GM12878 (cell line): ENCODE results near the gene PRR29. TPM values are rescaled to one million over a fixed set of nuclear protein-coding genes. Genes with fewer than 3 reads are reported as not detected.

ENCODE experiments used
- ATAC-seq: fragments of 200-7000 bp; cut with Tn5 transposase; 3 replicates; pipeline ENCODE4 v1.9.1; 2020; ENCODE audit warnings: mild to moderate bottlenecking, moderate library complexity
- BruUV-seq: library from RNA; stranded (reverse); fragments of 400-500 nt; replicated peaks from 2 replicates; lab custom pipeline; 2021; lab: Mats Ljungman, UMichigan
- CTCF ChIA-PET: fragments of 300-600 bp; sonication (Branson Sonifier 250); formaldehyde crosslinking; extraction: SDS; loops from one replicate; lab custom pipeline; 2021; ENCODE audit warnings: inconsistent platforms; lab: Yijun Ruan, JAX
- POLR2A ChIA-PET: fragments of 350-600 bp; formaldehyde crosslinking; extraction: SDS; loops from one replicate; lab custom pipeline; 2021; ENCODE audit warnings: inconsistent platforms; lab: Charles Lee
- RAD21 ChIA-PET: fragments of 300-600 bp; sonication (Branson Sonifier 250); formaldehyde crosslinking; loops from one replicate; lab custom pipeline; 2023; ENCODE audit warnings: antibody characterized with exemption; ENCODE audit not compliant: unreplicated experiment; lab: Charles Lee
- SMC1A ChIA-PET: fragments of 300-600 bp; sonication (Branson Sonifier 250); formaldehyde crosslinking; loops from one replicate; lab custom pipeline; 2023; ENCODE audit not compliant: unreplicated experiment, uncharacterized antibody; lab: Charles Lee
- DNase-seq: peaks from one replicate; pipeline ENCODE4 v3.0.0-alpha.2; 2011; ENCODE audit warnings: low read depth, low spot score
- FAIRE-seq: peaks from 3 replicates; lab custom pipeline; 2011; peaks lifted over from hg19 to GRCh38; lab: Jason Lieb, UNC
- H2AFZ ChIP-seq: 2 replicates; pipeline ENCODE4 v1.6.0; 2011; ENCODE audit warnings: low read depth, low read length, control low read depth; ENCODE audit not compliant: control insufficient read depth
- H3K27ac ChIP-seq: 2 replicates; pipeline ENCODE4 v1.5.1; 2011; ENCODE audit warnings: control low read depth; ENCODE audit not compliant: control insufficient read depth, insufficient read depth
- H3K27me3 ChIP-seq, 2 experiments: replicated peaks in 1 of 2; 2 replicates each; pipeline versions ENCODE4 v1.6.0 to v1.6.1; 2011; ENCODE audit warnings: low read length in 1 of 2; ENCODE audit not compliant: control insufficient read depth in 2 of 2, insufficient read depth in 2 of 2
- H3K36me3 ChIP-seq, 2 experiments: 2 replicates each; pipeline ENCODE4 v1.5.1; 2011; ENCODE audit warnings: low read length in 1 of 2; ENCODE audit not compliant: control insufficient read depth in 2 of 2, insufficient read depth in 2 of 2
- H3K4me1 ChIP-seq: 2 replicates; pipeline ENCODE4 v1.6.1; 2011; ENCODE audit warnings: mild to moderate bottlenecking, low read length, moderate library complexity, mixed read lengths; ENCODE audit not compliant: control insufficient read depth, insufficient read depth
- H3K4me2 ChIP-seq: 2 replicates; pipeline ENCODE4 v1.6.0; 2011; ENCODE audit warnings: control low read depth; ENCODE audit not compliant: control insufficient read depth, insufficient read depth
- H3K4me3 ChIP-seq: fragments of 200-600 bp; sonication (generic); 2 replicates; pipeline ENCODE4 v1.5.1; 2016
- H3K79me2 ChIP-seq: 2 replicates; pipeline ENCODE4 v1.6.0; 2011; ENCODE audit warnings: low read length; ENCODE audit not compliant: control insufficient read depth, insufficient read depth
- H3K9ac ChIP-seq: 2 replicates; pipeline ENCODE4 v1.8.0; 2011; ENCODE audit warnings: low read length, control low read depth, mixed read lengths; ENCODE audit not compliant: control insufficient read depth, insufficient read depth
- H3K9me3 ChIP-seq: replicated peaks from 3 replicates; pipeline ENCODE4 v1.5.1; 2011; ENCODE audit warnings: mild to moderate bottlenecking, low read length; ENCODE audit not compliant: control insufficient read depth, insufficient read depth
- H4K20me1 ChIP-seq: 2 replicates; pipeline ENCODE4 v1.6.0; 2011; ENCODE audit not compliant: control insufficient read depth, insufficient read depth
- BCL11A ChIP-seq: IDR thresholded peaks from 2 replicates; pipeline ENCODE4 v1.6.1; 2011; ENCODE audit warnings: low read depth, low read length
- FOXK2 ChIP-seq: fragments of 450-650 bp; IDR thresholded peaks from 2 replicates; pipeline ENCODE4 v1.6.1; 2017; ENCODE audit warnings: mild to moderate bottlenecking, moderate library complexity
- SIN3A ChIP-seq: IDR thresholded peaks from 2 replicates; pipeline ENCODE4 v1.6.1; 2012; ENCODE audit warnings: low read depth, low read length, improper control_type of control experiment
- ZNF207 ChIP-seq: fragments of 450-650 bp; IDR thresholded peaks from 2 replicates; pipeline ENCODE4 v1.6.1; 2014; ENCODE audit warnings: antibody characterized with exemption, mild to moderate bottlenecking, borderline replicate concordance
- WGBS: methylation state at CpG from one replicate; pipeline ENCODE4 v1.1.6; 2016; ENCODE audit warnings: low lambda C conversion rate; ENCODE audit not compliant: insufficient replicate concordance, insufficient coverage; ENCODE audit errors: missing lambda C conversion rate; 5-methylcytosine and 5-hydroxymethylcytosine counted together
- in situ Hi-C: fragments of 300-500 bp; cut with MboI; formaldehyde crosslinking; loops from 9 replicates; pipeline ENCODE4 v1.14.3; 2018; ENCODE audit warnings: mixed read lengths
- intact Hi-C: fragments of 100-400 bp; cut with micrococcal nuclease; formaldehyde crosslinking; loops from one replicate; pipeline ENCODE4 v1.14.2; 2022; ENCODE audit not compliant: unreplicated experiment
- polyA plus RNA-seq, 11 experiments: library from polyadenylated mRNA; depleted of rRNA in 4 of 11; unstranded in 6 of 11; stranded (reverse) in 5 of 11; fragments of >200 nt; fragmentation: Nextera tagmentation in 4 of 11; fragmentation: Illumina TruSeq in 1 of 11; extraction: Ambion mirVana in 4 of 11; extraction: Trizol in 1 of 11; gene quantifications; 1 replicate in 1 of 11; 2 replicates in 10 of 11; pipeline versions ENCODE4 v1.2.1 to v1.2.3, GENCODE V29; 2011 to 2016; ENCODE audit warnings: inconsistent platforms in 2 of 11, missing spikeins in 2 of 11, low read depth in 1 of 11
- total RNA-seq, 4 experiments: library from RNA; depleted of rRNA in 3 of 4; stranded (reverse); fragments of >200 nt in 3 of 4; fragmentation: Illumina TruSeq in 1 of 4; extraction: Trizol in 1 of 4; gene quantifications; 2 replicates each; pipeline versions ENCODE4 v1.2.1 to v1.2.3, GENCODE V29; 2013 to 2021
- TF ChIP-seq, protein P1 (sequence below): IDR thresholded peaks from 2 replicates; pipeline ENCODE4 v1.6.1; 2011; ENCODE audit warnings: mild to moderate bottlenecking, low read depth, low read length, moderate library complexity; ENCODE audit not compliant: insufficient replicate concordance

PRR29 gene
- total and polyA plus RNA-seq, 10 of the 15 experiments (the other 5 are each of a cell fraction or from before 2014, with no cell fraction given), result 0.01 to 2.4 (median 0.18) TPM; not detected in 3

DNA sequence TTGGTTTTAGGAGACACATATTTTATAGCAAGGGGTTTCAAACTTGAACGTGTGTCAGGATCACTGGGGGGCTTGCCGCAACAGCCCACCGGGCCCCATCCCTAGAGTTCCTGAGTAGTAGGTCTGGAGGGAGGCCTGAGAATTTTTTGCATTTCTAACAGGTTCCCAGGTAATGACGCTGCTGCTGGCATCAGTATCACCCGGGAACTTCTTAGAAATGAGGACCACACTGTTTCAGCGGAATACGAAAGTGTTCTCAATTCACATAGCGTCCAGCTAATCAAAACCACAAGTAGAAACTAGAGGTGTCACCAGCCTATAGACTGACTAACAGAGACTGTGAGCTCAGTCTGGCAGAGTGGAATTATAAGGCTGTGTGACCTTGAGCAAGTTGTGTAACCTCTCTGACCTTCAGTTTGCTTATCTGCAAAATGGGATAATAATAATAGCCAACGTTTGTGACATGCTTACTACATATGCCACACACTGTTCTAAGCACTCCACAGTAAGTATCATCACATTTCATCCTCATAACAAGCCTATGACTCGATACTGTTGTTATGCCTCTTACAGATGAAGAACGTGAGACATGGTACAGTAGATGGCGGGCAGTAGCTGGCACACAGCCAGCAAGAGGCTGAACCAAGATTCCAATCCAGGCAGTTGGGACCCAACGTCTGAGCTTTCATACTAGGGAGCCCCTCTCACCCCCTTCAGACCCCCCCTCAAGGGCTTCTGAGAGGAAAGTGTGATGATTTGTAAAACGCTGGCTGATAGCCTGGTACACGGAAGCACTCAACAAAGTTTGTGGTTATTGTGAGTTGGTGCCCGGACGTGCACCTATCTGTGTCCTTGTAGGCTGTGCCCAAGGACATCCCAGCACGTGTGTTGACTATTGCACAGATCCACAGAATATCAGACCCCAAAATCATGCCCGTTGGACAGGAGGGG is 26.9 kb downstream of the PRR29 start:
- ChIA-PET SMC1A (interaction anchor here (0.8 to 15.0 kb wide), 20 partner anchors 9 to 120 kb away, joined by 3 to 570 read pairs (median 5); partner anchors contain the start of genes ERN1 and GH1), CTCF (interaction anchor here (0.6 to 13.0 kb wide), 43 partner anchors 8 to 296 kb away, joined by 3 to 915 read pairs (median 6); partner anchors contain the start of genes CD79B, CSHL1, ERN1 and GH1), RAD21 (interaction anchor here (0.7 to 8.3 kb wide), 17 partner anchors 9 to 122 kb away, joined by 3 to 507 read pairs (median 6); partner anchors contain the start of genes CD79B, CSHL1, ERN1 and GH1), POLR2A (interaction anchor here (0.6 to 5.7 kb wide), 4 partner anchors 9 to 109 kb away, joined by 4 to 86 read pairs (median 4); partner anchors contain the start of genes CD79B and ERN1)
- H4K20me1 ChIP-seq, result no peaks in the 10 kb centered on the region
- H3K4me3 ChIP-seq, result no peak overlapping the region; the same call in 1 of the 2 replicates
- FAIRE-seq (no peak), ATAC-seq (no peak), DNase-seq (no peak)
- H3K36me3 ChIP-seq, result no peaks in the 10 kb centered on the region
- 51% methylated on average over 19 of the region's 19 CpGs for WGBS
- intact Hi-C loops (loop anchor here (1.0 to 5.0 kb wide), 2 partner anchors 106 to 257 kb away; no protein-coding TSS in a partner anchor), in situ Hi-C loops (loop anchor here (5.0 to 25.0 kb wide), 3 partner anchors 103 to 262 kb away; partner anchors contain the start of gene ERN1)
- H3K9ac ChIP-seq, result no peak overlapping the region
- H3K27ac ChIP-seq, result 0 out of 2 replicates have a peak overlapping the region, but pooled peaks have one; percentile 7
- no peaks in the 10 kb centered on the region for H3K27me3 ChIP-seq
- 0 out of 2 replicates have a peak, but pooled peaks have one; percentile 8 for TF ChIP-seq ZNF207
- no peak for TF ChIP-seq BCL11A
- TF ChIP-seq, protein P1, sequence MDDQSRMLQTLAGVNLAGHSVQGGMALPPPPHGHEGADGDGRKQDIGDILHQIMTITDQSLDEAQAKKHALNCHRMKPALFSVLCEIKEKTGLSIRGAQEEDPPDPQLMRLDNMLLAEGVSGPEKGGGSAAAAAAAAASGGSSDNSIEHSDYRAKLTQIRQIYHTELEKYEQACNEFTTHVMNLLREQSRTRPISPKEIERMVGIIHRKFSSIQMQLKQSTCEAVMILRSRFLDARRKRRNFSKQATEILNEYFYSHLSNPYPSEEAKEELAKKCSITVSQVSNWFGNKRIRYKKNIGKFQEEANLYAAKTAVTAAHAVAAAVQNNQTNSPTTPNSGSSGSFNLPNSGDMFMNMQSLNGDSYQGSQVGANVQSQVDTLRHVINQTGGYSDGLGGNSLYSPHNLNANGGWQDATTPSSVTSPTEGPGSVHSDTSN, result peak; percentile 14
- TF ChIP-seq FOXK2, result no peak
- no peak for TF ChIP-seq SIN3A
- peak overlapping the region; percentile 93 for H2AFZ ChIP-seq
- peak overlapping the region; percentile 56; the same call in 1 of the 2 replicates for H3K4me2 ChIP-seq
- no peaks in the 10 kb centered on the region for H3K79me2 ChIP-seq
- BruUV-seq, result no TSS peak
- H3K9me3 ChIP-seq, result no peaks in the 10 kb centered on the region
- H3K4me1 ChIP-seq, result peaks cover 12% of the 10 kb centered on the region
